Body of pancreas (tissue), 4 donors: ENCODE results near the gene ARF4. TPM values are rescaled to one million over a fixed set of nuclear protein-coding genes. Genes with fewer than 3 reads are reported as not detected.
A peak's percentile ranks its signal among the peaks of the same experiment; 100 is the strongest.

Experiments used
- ATAC-seq: fragments of 150-250 bp; one replicate; pipeline ENCODE4 v1.9.1; 2016
- DNase-seq, 4 donors: peaks; one replicate each; pipeline ENCODE4 v3.0.0-alpha.2; 2019
- H3K27ac ChIP-seq, 4 donors: fragments of 200-600 bp; sonication (generic); 1 replicate in 3 of 4; 2 replicates in 1 of 4; pipeline versions ENCODE4 v1.5.1 to v1.6.1; 2016 to 2019; ENCODE audit warnings: mild to moderate bottlenecking in 1 of 4, mixed read lengths in 1 of 4, moderate library complexity in 1 of 4
- H3K27me3 ChIP-seq, 2 donors: fragments of 200-600 bp; sonication (generic); one replicate each; pipeline ENCODE4 v1.6.0; 2016; ENCODE audit warnings: mild to moderate bottlenecking in 1 of 2
- H3K36me3 ChIP-seq, 2 donors: fragments of 200-600 bp; sonication (generic); replicated peaks in 1 of 2; 2 replicates each; pipeline ENCODE4 v1.5.1; 2016; ENCODE audit warnings: low read depth in 2 of 2; ENCODE audit not compliant: insufficient read depth in 1 of 2
- H3K4me1 ChIP-seq: fragments of 200-600 bp; sonication (generic); one replicate; pipeline ENCODE4 v1.6.0; 2016
- H3K4me3 ChIP-seq, 2 donors: fragments of 200-600 bp; sonication (generic); 1 replicate in 1 of 2; 2 replicates in 1 of 2; pipeline ENCODE4 v1.5.1; 2016 to 2019
- H3K9me3 ChIP-seq, 3 donors: fragments of 200-600 bp; sonication (generic); 1 replicate in 2 of 3; 2 replicates in 1 of 3; pipeline ENCODE4 v1.5.1; 2016
- POLR2A ChIP-seq, 3 donors: fragments of 450-650 bp; IDR thresholded peaks; one replicate each; pipeline ENCODE4 v1.6.1; 2016; ENCODE audit warnings: antibody characterized with exemption in 3 of 3, mild to moderate bottlenecking in 2 of 3
- WGBS, 2 donors: methylation state at CpG; one replicate each; pipeline ENCODE4 v1.1.5; 2017; 5-methylcytosine and 5-hydroxymethylcytosine counted together
- intact Hi-C: fragments of 100-400 bp; cut with DNase I; formaldehyde crosslinking; loops from one replicate; pipeline ENCODE4 v1.15.1; 2023
- total RNA-seq, 2 donors: library from RNA; depleted of rRNA; stranded (reverse); fragments of >200 nt; gene quantifications; one replicate each; pipeline ENCODE4 v1.1.0, GENCODE V29; 2016
- TF ChIP-seq, protein P1 (sequence below), 7 experiments: fragments of 450-650 bp in 4 of 7; fragments of 200-600 bp in 3 of 7; sonication (generic) in 3 of 7; IDR thresholded peaks; one replicate each; pipeline ENCODE4 v1.5.1; 2016 to 2019; ENCODE audit warnings: antibody characterized with exemption in 7 of 7

Gene ARF4
- total RNA-seq, 2 donors from 2014 or later = 62.0 to 90.3 TPM

DNA sequence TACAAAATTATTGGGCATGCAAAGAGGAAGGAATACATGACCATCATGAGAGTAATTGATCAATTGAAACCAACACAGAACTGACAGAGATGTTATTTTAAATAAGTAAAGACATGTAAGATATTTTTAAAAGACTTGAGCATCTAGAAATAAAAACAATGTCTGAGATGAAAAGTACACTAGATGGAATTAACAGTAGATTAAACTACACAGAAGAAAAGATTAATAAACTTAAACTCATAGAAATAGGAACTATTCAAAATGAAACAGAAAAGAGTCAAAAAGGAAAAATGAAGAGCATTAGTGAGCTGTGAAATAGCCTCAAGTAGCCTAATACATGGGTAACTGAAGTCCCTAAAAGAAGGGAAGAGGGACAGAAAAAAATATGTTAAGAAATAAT, 8.5 kb upstream of the ARF4 start:
- TF ChIP-seq POLR2A (IDR thresholded peaks at IDR 0.05) = no peak
- TF ChIP-seq, protein P1, sequence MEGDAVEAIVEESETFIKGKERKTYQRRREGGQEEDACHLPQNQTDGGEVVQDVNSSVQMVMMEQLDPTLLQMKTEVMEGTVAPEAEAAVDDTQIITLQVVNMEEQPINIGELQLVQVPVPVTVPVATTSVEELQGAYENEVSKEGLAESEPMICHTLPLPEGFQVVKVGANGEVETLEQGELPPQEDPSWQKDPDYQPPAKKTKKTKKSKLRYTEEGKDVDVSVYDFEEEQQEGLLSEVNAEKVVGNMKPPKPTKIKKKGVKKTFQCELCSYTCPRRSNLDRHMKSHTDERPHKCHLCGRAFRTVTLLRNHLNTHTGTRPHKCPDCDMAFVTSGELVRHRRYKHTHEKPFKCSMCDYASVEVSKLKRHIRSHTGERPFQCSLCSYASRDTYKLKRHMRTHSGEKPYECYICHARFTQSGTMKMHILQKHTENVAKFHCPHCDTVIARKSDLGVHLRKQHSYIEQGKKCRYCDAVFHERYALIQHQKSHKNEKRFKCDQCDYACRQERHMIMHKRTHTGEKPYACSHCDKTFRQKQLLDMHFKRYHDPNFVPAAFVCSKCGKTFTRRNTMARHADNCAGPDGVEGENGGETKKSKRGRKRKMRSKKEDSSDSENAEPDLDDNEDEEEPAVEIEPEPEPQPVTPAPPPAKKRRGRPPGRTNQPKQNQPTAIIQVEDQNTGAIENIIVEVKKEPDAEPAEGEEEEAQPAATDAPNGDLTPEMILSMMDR (IDR thresholded peaks at IDR 0.05) = no peak
- ATAC-seq (no peak), DNase-seq (no peak)
- Histone ChIP-seq H3K27me3 (no peaks in the 10 kb centered on the region), H3K4me3 (no peak overlapping the region), H3K9me3 (peaks cover 0 to 6% (median 0%) of the 10 kb centered on the region in 3 donors), H3K27ac (no peak overlapping the region), H3K36me3 (no peaks in the 10 kb centered on the region), H3K4me1 (no peaks in the 10 kb centered on the region)
- intact Hi-C loops = no loop called here

DNA sequence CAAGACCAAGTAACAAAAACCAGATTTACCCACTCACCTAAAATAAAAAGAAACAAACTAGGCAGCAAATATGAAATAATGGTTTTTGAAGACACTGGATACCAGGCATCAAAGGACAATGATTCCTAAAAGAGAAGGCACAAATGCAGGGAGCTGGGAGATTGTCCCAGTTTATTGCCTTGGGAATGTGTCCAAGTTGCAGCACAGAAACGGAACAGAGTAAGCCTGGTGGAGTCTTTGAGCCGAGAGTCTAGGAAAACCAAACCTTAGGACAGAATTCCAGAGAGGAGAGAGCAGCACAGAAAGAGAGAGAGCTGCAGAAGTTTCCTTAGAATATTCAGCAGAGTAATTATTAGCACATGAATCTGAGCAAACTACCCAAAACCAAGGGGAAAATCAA, 7.8 kb upstream of the ARF4 start:
- ATAC-seq (no peak), DNase-seq (no peak)
- TF ChIP-seq, protein P1 (IDR thresholded peaks at IDR 0.05) = no peak
- TF ChIP-seq POLR2A (IDR thresholded peaks at IDR 0.05) = no peak
- WGBS, 2 donors = 59 to 86% methylated on average over 2 of the region's 2 CpGs
- intact Hi-C loops = no loop called here
- H3K4me3 ChIP-seq = no peak overlapping the region
- H3K4me1 ChIP-seq = no peaks in the 10 kb centered on the region
- no peaks in the 10 kb centered on the region for H3K27me3 ChIP-seq
- H3K27ac ChIP-seq = no peak overlapping the region
- H3K9me3 ChIP-seq = peaks cover 0 to 6% (median 0%) of the 10 kb centered on the region in 3 donors
- H3K36me3 ChIP-seq = no peaks in the 10 kb centered on the region

DNA sequence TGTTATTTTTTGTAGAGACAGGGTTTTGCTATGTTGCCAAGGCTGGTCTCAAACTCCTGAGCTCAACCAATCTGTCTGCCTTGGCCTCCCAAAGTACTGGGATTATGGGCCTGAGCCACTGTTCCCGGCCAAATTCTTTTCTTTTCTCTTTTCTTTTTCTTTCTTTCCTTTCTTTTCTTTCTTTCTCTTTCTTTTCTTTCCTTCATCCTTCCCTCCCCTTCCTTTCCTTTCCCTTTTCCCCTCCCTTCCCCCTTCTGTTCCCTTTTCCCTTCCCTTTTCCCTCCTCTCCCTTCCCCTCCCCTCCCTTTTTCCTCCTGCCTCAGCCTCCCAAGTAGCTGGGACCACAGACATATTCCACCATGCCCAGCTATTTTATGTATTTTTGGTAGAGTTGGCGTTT, 3.1 kb upstream of the ARF4 start:
- H3K36me3 ChIP-seq = no peaks in the 10 kb centered on the region
- H3K27ac ChIP-seq = no peak overlapping the region
- no peak overlapping the region for H3K4me3 ChIP-seq
- TF ChIP-seq POLR2A (IDR thresholded peaks at IDR 0.05) = no peak
- TF ChIP-seq, protein P1 (IDR thresholded peaks at IDR 0.05) = no peak
- DNase-seq (no peak), ATAC-seq (no peak)
- H3K9me3 ChIP-seq = no peaks in the 10 kb centered on the region
- intact Hi-C loops = no loop called here
- 84 to 88% methylated on average over 2 of the region's 2 CpGs for WGBS, 2 donors
- H3K27me3 ChIP-seq = no peaks in the 10 kb centered on the region
- H3K4me1 ChIP-seq = peaks cover 22% of the 10 kb centered on the region

DNA sequence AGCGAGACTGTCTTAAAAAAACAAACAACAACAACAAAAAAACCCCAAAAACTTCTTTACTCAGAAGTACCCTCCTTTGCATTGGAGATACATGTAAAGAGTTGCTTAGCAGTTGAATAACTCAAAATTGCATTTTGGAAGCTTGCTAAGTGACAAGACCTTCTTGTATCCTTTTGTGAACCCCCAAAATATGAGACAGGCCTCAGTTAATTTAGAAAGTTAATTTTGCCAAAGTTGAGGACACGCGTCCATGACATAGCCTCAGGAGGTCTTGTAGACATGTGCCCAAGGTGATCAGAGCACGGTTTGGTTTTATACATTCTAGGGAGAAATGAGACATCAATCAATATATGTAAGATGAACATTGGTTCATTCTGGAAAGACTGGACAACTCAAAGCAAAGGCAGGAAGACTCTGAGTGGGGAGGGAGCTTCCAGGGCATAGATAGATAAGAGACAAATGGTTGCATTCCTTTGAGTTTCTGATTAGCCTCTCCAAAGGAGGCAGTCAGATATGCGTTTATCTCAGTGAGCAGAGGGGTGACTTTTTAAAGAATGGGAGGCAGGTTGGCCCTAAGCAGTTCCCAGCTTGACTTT, 1.7 kb upstream of the ARF4 start:
- no peaks in the 10 kb centered on the region for H3K9me3 ChIP-seq
- no peak for TF ChIP-seq POLR2A (IDR thresholded peaks at IDR 0.05)
- TF ChIP-seq, protein P1 (IDR thresholded peaks at IDR 0.05) = no peak
- WGBS, 2 donors = 36 to 52% methylated on average over 5 of the region's 5 CpGs
- no peaks in the 10 kb centered on the region for H3K36me3 ChIP-seq
- H3K27me3 ChIP-seq = no peaks in the 10 kb centered on the region
- H3K4me3 ChIP-seq = peak overlapping the region in 1 of 2 donors; percentile 17
- peak overlapping the region; percentile 85 to 100 (median 95) for H3K27ac ChIP-seq
- intact Hi-C loops = no loop called here
- H3K4me1 ChIP-seq = peaks cover 31% of the 10 kb centered on the region
- DNase-seq (no peak), ATAC-seq (no peak)

DNA sequence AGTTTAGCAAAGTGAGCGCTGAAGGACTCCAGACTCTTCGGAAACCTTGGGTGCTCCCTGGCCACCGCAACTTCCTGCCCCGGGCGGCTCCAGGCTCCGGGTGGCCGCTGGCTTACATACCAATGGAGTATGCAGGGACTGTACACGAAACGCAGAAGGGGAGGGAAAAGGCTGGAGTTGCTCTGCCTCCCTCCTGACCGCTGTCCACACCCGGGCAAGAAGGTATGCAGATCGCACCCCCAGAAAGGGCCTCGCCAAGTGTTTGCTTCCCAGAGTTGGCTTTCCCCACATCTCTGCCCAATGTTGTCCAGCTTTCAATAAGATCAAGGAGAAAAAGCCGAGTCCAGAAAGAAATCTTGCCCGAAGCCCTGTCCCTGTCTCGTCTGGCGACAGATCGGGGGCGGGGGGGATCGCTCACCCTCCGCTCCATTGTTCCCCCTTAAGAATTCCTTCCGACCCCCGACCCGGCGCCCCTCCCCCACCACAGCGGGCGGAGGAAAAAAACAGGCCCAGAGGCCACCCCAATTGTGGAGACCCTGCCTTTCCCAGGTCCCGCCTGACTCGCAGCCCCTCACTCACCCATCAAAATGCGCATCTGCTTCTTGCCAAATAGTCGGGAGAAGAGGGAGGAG, 533 bp downstream of the ARF4 start:
- H3K27me3 ChIP-seq = no peaks in the 10 kb centered on the region
- H3K9me3 ChIP-seq = no peaks in the 10 kb centered on the region
- peak overlapping the region; percentile 79 to 94 for H3K4me3 ChIP-seq
- peaks cover 50% of the 10 kb centered on the region for H3K4me1 ChIP-seq
- ATAC-seq (peak; percentile 49), DNase-seq (peak; percentile 83 to 89 (median 86))
- no peaks in the 10 kb centered on the region for H3K36me3 ChIP-seq
- H3K27ac ChIP-seq = peak overlapping the region; percentile 97 to 100 (median 98)
- intact Hi-C loops = no loop called here
- 0 to 1% methylated on average over 20 to 31 of the region's 31 CpGs for WGBS, 2 donors
- TF ChIP-seq, protein P1 (IDR thresholded peaks at IDR 0.05) = no peak
- peak in 1 of 3 donors; percentile 6 for TF ChIP-seq POLR2A (IDR thresholded peaks at IDR 0.05)
